GOT3 (cell line): ENCODE results near the gene GGA3.
"Not testable (repeated sequence)": the region's sequence is repeated elsewhere in the genome, so short reads cannot be mapped to it uniquely, and the experiment has no call there.

Experiments used
- DNase-seq: peaks from one replicate; lab custom pipeline; 2025; ENCODE audit warnings: mixed read lengths; lab: John Stamatoyannopoulos, UW

GGA3 gene

DNA sequence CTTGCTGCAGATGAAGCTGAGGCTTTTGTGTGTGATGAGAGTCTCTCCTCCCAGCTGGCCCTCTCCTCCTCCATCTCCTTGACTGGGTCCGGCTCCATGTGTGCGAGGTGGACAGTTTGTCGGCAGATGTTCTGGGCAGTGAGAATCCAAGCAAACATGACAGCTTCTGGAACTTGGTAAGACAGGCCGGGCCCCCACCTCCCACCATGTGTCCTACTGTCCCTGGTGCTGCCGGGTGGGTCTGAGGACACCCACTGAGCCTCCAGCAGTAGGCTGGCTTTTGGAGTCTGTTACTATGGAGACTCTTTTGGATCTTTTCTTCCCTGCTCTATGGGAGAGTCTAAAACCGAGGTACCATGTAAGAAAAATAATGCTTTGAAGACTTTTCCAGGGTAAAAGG lies 43.3 kb downstream of the GGA3 start:
- DNase-seq, result no peak

DNA sequence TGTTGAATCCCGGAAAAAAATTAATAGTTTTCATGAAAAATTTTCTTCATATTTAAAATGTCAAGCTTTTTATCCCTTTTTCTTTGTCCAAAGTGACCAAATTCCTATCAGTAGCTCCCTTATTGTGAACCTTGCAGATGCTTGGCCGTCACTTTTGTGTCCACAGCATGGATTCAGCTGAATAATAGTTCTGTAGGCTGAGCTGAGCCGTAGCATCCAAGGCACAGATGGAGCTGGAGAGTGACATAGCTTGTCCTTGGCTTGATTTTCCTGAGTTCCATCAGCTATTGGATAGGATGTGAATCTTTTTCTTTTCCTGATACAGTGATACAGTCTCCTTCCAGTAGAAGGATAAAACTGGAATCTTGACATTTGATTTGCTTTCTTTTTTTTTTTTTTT lies 52.3 kb downstream of the GGA3 start:
- no peak for DNase-seq

DNA sequence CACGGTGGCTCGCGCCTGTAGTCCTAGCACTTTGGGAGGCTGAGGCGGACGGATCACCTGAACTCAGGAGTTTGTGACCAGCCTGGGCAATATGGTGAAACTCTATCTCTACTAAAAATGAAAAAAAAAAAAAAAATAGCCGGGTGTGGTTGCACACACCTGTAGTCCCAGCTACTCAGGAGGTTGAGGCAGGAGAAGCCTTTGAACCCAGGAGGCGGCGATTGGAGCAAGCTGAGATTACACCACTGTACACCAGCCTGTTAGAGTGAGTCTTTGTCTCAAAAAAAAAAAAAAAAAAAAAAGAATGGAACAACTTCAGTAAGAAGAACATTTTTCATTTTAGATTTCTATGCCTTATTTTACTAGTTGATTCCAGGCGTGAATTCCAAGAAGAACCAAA lies 53.2 kb downstream of the GGA3 start:
- no peak for DNase-seq

DNA sequence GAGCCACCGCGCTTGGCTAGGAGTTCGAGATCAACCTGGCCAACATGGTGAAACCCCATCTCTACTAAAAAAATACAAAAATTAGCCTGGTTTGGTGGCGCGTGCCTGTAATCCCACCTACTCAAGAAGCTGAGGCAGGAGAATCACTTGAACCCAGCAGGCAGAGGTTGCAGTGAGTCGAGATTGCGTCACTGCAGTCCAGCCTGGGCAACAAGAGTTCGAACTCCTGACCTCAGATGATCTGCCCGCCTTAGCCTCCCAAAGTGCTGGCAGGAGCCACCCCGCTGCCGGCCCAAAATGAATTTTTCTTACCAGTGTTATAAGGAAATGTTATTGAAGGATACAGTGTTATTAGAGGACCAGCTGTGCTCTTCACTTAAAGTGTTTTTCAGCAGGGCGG lies 53.6 kb downstream of the GGA3 start:
- DNase-seq, result no peak

DNA sequence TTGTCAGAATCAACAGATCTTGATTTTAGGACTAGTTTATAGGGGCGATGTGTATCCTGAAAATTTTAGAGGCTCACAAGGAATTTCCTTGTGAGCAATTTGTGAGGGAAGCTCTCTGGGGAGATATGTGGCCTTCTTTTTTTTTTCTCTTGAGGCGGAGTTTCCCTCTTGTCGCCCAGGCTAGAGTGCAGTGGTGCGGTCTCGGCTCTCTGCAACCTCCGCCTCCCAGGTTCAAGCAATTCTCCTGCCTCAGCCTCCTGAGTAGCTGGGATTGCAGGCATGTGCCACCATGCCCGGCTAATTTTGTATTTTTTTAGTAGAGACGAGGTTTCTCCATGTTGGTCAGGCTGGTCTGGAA lies 54.4 kb downstream of the GGA3 start:
- not testable (repeated sequence) for DNase-seq

DNA sequence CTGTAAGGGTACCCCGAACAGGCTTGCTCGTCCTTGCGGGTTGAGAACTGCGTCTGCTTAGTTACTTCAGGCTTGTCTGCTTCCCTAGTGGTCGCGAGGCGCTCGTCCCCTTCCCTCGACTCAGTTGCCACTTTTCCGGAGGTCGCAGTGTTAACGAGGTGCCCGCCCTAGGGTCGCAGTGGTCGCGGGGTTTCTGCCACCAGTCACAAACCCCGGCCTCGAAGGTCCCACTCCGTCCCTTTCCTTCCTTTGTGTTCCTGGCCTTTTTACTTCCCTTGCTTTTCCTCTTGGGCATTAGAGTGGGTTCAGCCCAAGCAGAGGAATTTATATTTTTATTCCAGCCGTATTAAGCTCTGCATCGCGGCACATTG lies 55.6 kb downstream of the GGA3 start:
- no peak for DNase-seq

DNA sequence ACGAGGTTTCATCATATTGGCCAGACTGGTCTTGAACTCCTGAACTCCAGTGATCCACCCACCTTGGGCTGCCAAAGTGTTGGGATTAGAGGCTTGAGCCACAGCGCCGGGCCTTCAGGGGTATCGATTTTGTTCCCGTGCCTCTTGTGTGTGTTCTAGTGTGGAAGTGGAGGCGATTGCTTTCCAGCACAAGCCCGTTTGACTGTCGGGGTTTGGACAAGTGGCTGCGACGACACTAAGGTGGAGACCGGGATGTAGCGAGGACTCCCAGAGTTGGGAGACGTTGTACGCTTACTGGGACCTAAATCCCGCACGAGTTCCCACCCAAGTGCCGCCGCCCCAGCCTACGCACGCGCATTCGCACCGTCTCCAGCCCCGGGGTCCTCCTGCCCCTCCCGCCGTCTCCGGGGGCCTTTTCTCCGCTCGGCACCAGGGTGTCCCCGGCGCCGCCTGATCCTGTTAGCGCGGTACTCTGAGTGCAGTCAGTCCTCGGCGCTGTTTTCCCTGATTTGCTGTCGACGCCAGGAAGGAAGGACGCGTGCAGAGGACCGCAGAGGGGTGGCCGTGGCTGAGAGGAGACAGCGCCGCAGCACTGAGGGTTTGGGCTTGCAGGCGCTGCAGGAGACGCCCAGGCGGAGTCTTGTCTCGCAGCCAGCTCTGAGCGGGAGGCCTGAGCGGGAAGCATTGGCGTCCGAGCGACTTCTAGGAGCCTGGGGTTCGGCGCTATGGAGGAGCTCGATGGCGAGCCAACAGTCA lies 56.2 kb downstream of the GGA3 start, which contains the start of gene NUP85:
TSS of gene NUP85 (plus strand) at position 643 of the 756 bp plus-strand sequence. CDS start at position 726, 83 bp downstream.
- peak; percentile 90 for DNase-seq

DNA sequence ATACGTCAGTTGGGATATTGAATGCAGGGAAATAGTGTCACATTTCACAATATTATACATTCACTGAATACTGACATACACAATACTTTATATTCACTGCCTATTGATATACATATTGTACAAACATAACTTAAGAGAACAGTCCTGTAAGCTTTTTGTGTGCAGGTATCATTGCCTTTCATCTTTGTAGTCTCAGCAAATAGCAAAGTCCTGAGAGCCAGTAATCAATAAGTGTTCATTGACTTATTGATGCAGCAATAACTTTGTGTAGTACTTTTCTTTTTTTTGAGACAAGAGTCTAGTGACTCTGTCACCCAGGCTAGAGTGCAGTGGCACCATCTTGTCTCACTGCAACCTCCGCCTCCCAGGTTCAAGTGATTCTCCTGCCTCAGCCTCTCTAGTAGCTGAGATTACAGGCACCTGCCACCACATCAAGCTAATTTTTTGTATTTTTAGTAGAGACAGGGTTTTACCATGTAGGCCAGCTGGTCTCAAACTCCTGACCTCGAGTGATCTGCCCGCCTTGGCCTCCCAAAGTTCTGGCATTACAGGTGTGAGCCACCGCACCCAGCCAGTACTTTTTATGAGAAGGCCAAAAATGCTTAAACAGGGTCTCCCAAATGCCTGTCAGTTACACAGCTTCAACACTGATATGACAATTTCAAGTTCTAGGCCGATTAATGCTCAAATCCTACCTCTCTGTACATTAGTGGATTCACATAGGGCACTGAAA lies 61.4 kb downstream of the GGA3 start:
- no peak for DNase-seq

DNA sequence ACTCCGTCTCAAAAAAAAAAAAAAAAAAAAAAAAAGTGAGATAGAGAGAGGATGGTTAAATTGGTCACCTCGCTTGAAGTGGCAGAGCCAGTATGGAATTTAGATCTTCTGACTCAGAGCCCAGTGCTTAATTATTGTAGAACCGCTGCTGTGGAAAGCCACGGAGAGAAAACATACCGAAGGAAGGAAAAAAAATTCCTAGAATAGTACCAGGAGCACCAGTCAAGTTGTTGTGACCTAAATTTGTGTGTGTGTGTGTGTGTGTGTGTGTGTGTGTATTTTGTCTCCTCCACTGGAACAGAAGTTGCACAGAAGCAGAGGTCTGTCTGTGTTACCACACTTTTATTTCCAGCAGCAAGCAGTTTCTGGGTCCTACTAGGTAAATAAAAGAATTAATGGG lies 66.5 kb downstream of the GGA3 start:
- no peak for DNase-seq

DNA sequence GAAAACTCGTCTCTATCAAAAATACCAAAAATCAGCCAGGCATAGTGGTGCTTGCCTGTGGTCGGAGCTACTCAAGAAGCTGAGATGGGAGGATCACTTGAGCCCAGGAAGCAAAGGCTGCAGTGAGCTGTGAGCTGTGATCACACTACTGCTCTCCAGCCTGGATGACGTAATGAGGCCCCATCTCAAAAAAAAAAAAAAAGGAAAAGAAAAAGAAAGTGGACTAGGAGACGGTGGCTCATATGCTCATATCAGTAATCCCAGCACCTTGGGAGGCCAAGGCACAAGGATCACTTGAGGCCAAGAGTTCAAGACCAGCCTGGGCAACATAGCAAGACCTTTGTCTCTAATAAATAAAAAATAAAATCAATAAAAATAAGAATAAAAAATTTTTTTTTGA lies 69.8 kb downstream of the GGA3 start:
- no peak for DNase-seq

DNA sequence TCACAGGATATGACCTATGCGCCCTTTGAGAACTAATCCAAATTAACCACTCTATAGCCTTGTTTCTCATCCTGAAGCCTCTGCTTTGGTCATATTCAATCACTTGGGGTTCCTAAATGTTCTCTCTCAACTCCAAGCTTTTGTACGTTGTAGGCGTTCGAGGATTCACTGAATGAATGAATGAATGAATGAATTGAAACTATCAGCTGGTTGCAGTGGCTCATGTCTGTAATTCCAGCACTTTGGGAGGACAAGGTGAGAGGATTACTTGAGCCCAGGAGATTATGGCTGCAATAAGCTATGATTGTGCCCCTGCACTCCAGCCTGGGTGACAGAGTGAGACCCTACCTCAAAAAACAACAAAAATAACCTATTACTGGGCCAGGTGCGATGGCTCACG lies 72.8 kb downstream of the GGA3 start:
- no peak for DNase-seq
